NT2/D1 (cell line): Measurements from ENCODE around the gene USP7.

Experiments used
- SUZ12 ChIP-seq: IDR thresholded peaks from 2 replicates; pipeline ENCODE4 v1.6.1; 2011; ENCODE audit not compliant: insufficient read length, insufficient read depth; ENCODE audit errors: extremely low read depth
- YY1 ChIP-seq: IDR thresholded peaks from 2 replicates; pipeline ENCODE4 v1.6.1; 2011; ENCODE audit not compliant: insufficient read length, insufficient read depth

DNA sequence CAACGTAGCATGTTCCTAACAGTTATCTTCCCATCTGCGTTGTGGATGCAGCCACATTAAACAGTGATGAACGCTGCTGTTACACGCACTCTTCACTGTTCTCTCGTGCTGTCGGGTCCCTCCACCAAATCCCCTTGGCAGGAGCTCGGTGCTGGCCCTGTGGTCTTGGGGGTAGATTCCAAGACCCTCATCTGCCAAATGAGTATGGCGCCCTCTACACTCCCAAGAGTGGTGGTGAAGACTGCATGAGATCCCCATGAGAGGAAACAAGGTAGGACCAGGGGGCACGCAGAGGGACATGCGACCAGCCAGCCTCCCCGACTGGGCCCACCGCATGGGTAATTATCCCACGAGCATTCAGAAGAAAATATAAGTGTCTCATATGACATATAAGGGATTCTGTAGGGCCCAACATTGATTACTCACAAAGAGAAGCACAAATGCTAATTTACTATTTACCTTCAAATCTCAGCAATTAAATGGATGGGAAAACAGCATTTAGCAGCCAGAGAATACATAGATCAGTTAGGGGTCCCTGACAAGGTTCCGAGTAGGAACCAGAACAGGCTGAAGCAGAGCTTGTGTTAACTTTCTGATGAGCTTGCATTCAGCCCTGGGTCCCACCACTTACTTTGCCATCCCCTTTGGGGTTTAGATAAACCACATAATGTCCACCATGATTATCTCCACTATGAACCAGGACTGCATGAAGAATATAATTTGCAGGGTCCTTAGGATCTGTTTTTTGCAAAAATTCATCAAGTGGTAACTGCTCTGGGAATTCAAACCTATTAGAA is 57.7 kb downstream of the USP7 start:
- TF ChIP-seq YY1: no peak
- TF ChIP-seq SUZ12: no peak
